ENCODE data around the gene PDCL2.

The PDCL2 gene

DNA sequence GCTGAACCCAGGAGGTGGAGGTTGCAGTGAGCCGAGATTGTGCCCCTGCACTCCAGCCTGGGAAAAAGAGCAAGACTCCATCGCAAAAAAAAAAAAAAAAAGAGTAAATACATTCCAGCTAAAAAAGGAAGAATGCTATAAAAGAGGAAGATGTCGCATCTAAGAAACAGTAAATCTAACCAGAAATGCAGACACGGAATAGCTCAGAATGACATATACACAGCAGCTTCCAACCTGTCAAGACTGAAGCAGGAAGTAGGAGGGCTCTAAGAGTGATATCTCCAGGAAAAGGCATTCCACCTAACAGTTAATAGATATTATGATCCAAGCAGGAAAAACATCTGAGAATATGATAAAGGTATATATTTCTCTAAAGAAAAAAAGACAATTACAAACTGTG is 61.4 kb downstream of the PDCL2 start:
- DNase-seq, result no peak

GRCh38 chr4:55530167-55530566 is 61.9 kb downstream of the PDCL2 start:
- DNase-seq, result no peak

GRCh38 chr4:55528491-55528890 is 63.6 kb downstream of the PDCL2 start:
- DNase-seq, result no peak

DNA sequence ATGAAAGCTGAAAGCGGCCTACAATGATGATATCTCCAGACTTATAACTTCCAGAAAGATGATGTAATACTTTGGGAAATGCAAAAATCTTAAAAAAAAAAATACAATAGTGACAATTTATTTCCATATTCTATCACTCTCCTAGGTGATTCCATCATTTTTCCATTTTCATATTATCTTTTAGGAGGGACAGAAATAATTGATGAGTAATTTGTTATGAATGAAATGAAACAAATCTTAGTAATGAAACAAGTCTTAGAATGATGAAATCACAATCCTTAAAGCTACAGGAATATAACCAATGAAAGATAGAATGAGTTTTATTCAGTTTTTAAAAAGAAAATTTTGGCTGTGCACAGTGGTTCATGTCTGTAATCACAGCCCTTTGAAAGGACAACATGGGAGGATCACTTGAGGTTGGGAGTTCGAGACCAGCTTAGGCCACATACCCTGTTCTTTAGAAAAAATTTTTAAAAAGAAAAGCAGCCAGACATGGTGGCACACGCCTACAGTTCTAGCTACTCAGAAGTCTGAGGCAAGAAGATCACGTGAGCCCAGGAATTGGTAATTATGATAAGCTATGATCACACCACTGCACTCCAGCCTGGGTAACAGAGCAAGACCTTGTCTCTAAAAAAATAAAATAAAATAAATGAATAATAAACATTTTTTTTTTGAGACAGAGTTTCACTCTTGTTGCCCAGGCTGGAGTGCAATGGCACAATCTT is 67.0 kb downstream of the PDCL2 start:
- DNase-seq, result no peak

DNA sequence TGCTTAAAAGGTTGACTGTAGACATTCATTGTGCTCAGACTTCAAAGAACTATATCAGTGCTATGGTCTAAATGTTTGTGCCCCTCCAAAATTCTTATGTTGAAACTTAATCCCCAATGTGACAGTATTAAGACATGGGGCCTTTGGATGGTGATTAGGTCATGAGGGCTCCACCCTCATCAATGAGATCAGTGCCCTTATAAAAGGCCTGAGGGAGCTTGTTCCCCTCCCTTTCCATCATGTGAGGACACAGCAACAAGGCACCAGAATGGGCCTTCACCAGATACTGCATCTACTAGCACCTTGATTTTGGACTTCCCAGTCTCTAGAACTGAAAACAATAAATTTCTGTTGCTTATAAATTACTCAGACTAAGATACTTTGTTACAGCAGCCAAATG is 73.6 kb downstream of the PDCL2 start:
- DNase-seq, result no peak

GRCh38 chr4:55517526-55518229 is 74.4 kb downstream of the PDCL2 start:
- DNase-seq, result no peak

- no peak for DNase-seq
Observed at GRCh38 chr4:55512922-55513571, 79.0 kb downstream of the PDCL2 start.

GRCh38 chr4:55512077-55512476 is 80.0 kb downstream of the PDCL2 start:
- DNase-seq, result no peak

DNA sequence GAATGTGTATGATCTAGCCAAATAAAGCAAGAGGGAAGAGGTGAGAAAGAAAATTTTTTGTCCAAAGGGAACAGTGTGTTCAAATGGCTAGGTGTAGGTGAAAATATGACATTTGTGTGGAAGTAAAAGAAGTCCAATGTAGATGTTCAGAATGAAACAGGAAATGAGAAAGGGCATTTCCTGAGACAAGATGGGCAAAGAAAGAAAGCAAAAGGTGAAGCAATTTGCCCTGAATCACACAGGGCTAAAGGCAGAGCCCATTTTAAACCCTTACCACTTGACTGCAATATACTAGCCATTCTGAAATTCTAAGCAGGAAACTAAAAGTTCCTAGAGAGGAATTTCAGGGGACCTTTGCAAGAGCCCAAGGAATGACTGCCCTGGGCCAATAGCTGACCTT is 81.4 kb downstream of the PDCL2 start:
- no peak for DNase-seq

- no peak for DNase-seq
Observed at GRCh38 chr4:55509266-55509665, 82.8 kb downstream of the PDCL2 start.

- no peak for DNase-seq
Observed at GRCh38 chr4:55507612-55508011, 84.4 kb downstream of the PDCL2 start.
